BLaER1 (cell line): ENCODE data around the gene KLC3.

ENCODE experiments used
- H3K27ac ChIP-seq: shearing (Covaris generic); formaldehyde crosslinking; 2 replicates; pipeline ENCODE4 v1.8.1; 2022
- H3K27me3 ChIP-seq: shearing (Covaris generic); formaldehyde crosslinking; 2 replicates; pipeline ENCODE4 v1.8.1; 2022
- H3K36me3 ChIP-seq: shearing (Covaris generic); formaldehyde crosslinking; 2 replicates; pipeline ENCODE4 v1.8.1; 2022
- H3K4me1 ChIP-seq: shearing (Covaris generic); formaldehyde crosslinking; 2 replicates; pipeline ENCODE4 v1.8.1; 2022
- H3K4me2 ChIP-seq: shearing (Covaris generic); formaldehyde crosslinking; 2 replicates; pipeline ENCODE4 v1.8.1; 2022
- H3K4me3 ChIP-seq: shearing (Covaris generic); formaldehyde crosslinking; 2 replicates; pipeline ENCODE4 v1.8.1; 2022
- H3K9ac ChIP-seq: shearing (Covaris generic); formaldehyde crosslinking; 2 replicates; pipeline ENCODE4 v1.8.1; 2022
- H3K9me3 ChIP-seq: shearing (Covaris generic); formaldehyde crosslinking; 2 replicates; pipeline ENCODE4 v1.8.1; 2022
- H4K20me1 ChIP-seq: shearing (Covaris generic); formaldehyde crosslinking; 2 replicates; pipeline ENCODE4 v1.8.1; 2022
- Cebpa-rat ChIP-seq: shearing (Covaris generic); IDR thresholded peaks from 2 replicates; pipeline ENCODE4 v1.8.1; 2022

Gene KLC3

DNA sequence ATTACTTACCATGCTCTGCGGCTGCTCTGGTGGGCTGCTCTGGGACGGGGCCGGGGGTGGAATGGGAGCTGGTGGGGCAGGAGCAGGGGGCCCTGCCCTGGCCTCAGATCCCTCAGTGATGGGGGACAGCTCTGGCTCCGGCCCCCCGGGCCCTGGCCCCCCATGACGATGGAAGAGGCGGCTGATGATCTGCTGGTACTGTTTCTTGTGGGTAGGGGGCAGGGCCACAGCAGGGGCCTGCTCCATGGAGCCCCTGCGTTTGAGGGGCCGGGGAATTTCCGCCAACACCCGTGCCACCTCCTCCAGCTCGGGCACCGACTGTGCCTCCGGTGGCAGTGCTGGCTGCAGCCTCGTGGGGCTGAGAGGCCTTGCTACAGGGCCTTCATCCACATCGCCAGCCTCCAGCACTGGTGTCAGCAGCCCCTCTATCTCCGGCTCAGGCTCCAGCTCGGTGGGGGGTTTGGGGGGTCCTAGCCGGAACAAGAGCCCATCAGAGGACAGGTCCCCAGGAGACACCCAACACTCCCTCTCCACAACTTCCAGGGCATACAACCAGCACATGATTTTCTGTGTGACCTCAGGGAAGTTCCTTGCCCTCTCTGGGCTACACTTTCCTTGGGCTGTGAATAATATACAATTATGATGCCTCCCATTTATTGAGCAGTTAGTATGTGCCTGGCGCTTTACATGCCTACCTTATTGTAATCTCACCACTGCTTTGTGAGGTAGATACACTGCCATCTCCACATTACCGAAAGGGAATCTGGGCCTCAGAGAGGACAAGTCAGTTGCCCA is 51.5 kb downstream of the KLC3 start:
- H3K9me3 ChIP-seq, result no peaks in the 10 kb centered on the region
- no peak overlapping the region for H3K27ac ChIP-seq
- H3K4me1 ChIP-seq, result peaks cover 33% of the 10 kb centered on the region
- H3K27me3 ChIP-seq, result no peaks in the 10 kb centered on the region
- H3K36me3 ChIP-seq, result no peaks in the 10 kb centered on the region; the same call in 1 of the 2 replicates
- no peak overlapping the region for H3K9ac ChIP-seq
- peaks cover 6% of the 10 kb centered on the region; the same call in 1 of the 2 replicates for H4K20me1 ChIP-seq
- H3K4me3 ChIP-seq, result no peak overlapping the region
- H3K4me2 ChIP-seq, result no peak overlapping the region
- TF ChIP-seq Cebpa-rat, result no peak

DNA sequence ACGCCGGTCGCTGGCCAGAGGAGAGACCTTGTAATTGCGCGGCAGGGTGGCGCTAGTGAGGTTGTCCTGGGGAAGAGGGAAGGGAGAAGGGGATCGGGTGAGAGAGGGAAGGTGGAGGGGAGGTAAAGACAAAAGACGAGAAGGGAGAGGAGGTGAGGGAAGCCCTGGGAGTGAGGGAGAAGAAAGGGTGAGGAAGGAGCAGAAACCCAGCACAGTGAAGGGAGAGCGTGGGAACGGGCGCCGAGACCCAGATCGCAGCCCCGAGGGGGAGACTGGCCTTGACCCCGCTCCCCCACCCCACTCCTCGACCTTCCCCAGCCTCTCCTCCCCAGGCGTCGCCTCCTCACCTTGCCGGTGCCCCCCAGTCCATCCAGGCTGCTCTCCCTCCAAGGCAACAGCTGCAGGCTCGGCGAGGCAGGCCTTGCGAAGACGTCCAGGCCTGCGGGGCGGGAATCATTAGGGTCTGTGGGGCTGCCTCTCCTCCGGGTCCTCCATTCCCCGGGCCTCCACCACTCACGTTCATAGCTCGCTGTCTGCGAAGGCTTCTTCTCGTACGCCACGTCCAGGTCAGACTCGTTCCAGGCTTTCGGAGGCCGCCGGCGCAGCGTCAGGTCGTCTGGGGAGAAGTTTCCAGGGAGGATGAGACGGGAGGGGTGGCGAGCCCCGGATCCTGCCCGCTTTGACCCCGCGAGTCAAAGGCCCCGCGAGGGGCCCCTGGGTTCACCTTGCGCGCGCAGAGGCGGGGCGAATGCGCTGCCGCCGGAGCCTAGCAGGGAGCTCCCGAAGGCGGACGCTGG is 55.5 kb downstream of the KLC3 start:
- Histone ChIP-seq H3K36me3 (no peaks in the 10 kb centered on the region; the same call in 1 of the 2 replicates), H4K20me1 (peaks cover 17% of the 10 kb centered on the region), H3K27me3 (no peaks in the 10 kb centered on the region; the same call in 1 of the 2 replicates), H3K9ac (no peak overlapping the region), H3K27ac (no peak overlapping the region), H3K4me1 (peaks cover 38% of the 10 kb centered on the region), H3K4me3 (no peak overlapping the region), H3K4me2 (peak overlapping the region; percentile 44), H3K9me3 (no peaks in the 10 kb centered on the region)
- no peak for TF ChIP-seq Cebpa-rat

DNA sequence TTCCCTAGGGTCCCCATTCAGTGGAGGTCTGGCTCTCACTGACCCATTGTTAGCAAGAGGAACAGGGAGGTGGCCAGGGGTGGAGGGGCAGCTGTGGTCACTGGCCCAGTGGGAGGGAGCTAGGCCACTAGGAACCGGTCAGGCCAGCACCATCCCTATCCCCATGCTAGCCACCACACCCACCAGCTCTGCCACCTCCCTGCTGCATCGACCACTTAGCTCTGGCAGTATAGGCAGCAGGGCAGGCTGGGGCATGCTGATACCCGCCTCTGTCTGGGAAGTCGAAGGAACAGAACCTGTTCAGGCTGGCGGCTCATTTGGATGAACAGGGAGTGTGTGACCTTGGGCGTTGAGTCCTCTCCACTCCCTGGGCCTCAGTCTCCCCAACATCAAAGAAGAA is 59.6 kb downstream of the KLC3 start:
- H3K36me3 ChIP-seq, result no peaks in the 10 kb centered on the region; the same call in 1 of the 2 replicates
- H3K4me1 ChIP-seq, result peaks cover 39% of the 10 kb centered on the region
- H3K4me2 ChIP-seq, result no peak overlapping the region
- peaks cover 34% of the 10 kb centered on the region for H3K27me3 ChIP-seq
- no peaks in the 10 kb centered on the region for H3K9me3 ChIP-seq
- TF ChIP-seq Cebpa-rat, result no peak
- H3K27ac ChIP-seq, result no peak overlapping the region
- H3K4me3 ChIP-seq, result no peak overlapping the region
- no peak overlapping the region for H3K9ac ChIP-seq
- H4K20me1 ChIP-seq, result peaks cover 53% of the 10 kb centered on the region
